PFSK-1 (cell line): ENCODE data around the gene ZKSCAN2.

Experiments used
- POLR2AphosphoS5 ChIP-seq: IDR thresholded peaks from 2 replicates; pipeline ENCODE4 v1.6.1; 2012; ENCODE audit warnings: low read depth, mild to moderate bottlenecking, control low read depth, low read length, moderate library complexity
- SIN3A ChIP-seq: IDR thresholded peaks from 2 replicates; pipeline ENCODE4 v1.6.1; 2012; ENCODE audit warnings: mild to moderate bottlenecking, low read length, moderate library complexity, borderline replicate concordance; ENCODE audit not compliant: insufficient read depth
- TAF1 ChIP-seq: IDR thresholded peaks from 2 replicates; pipeline ENCODE4 v1.6.1; 2012; ENCODE audit warnings: low read length, control low read depth, borderline replicate concordance; ENCODE audit not compliant: insufficient read depth

DNA sequence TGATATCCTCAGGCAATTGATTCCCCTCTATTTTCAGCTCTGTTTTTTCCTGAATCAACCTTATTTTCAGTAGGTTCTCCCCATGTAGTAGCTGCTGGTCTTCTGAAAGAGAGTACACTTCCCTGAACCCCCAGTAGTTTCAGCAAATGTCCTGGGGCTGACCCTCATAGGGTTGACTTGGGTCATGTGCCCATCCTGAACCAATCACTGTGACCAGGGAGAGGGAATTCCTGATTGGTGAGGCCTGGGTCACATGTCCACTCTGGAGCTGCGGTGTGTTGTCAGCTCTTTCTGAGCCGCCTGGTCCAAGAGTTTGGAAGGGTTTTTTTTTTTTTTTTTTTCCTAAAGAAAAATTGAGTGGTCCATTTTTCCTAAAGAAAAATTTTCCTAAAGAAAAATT, 8.3 kb upstream of the ZKSCAN2 start:
- TF ChIP-seq SIN3A: no peak
- no peak for TF ChIP-seq TAF1
- no peak for TF ChIP-seq POLR2AphosphoS5
